Stimulated activated CD8-positive, alpha-beta memory T cell treated with anti-CD3 and anti-CD28 coated beads, Interleukin-4, amount 100 ng/mL, for 24 hours (primary cell): ENCODE results near the gene NRF1.
A peak's percentile ranks its signal among the peaks of the same experiment; 100 is the strongest.
"Not testable (repeated sequence)": the region's sequence is repeated elsewhere in the genome, so short reads cannot be mapped to it uniquely, and the experiment has no call there.

Source experiments
- DNase-seq: peaks from one replicate; pipeline ENCODE4 v3.0.0-alpha.2; 2020; ENCODE audit warnings: low read depth

Gene NRF1

DNA sequence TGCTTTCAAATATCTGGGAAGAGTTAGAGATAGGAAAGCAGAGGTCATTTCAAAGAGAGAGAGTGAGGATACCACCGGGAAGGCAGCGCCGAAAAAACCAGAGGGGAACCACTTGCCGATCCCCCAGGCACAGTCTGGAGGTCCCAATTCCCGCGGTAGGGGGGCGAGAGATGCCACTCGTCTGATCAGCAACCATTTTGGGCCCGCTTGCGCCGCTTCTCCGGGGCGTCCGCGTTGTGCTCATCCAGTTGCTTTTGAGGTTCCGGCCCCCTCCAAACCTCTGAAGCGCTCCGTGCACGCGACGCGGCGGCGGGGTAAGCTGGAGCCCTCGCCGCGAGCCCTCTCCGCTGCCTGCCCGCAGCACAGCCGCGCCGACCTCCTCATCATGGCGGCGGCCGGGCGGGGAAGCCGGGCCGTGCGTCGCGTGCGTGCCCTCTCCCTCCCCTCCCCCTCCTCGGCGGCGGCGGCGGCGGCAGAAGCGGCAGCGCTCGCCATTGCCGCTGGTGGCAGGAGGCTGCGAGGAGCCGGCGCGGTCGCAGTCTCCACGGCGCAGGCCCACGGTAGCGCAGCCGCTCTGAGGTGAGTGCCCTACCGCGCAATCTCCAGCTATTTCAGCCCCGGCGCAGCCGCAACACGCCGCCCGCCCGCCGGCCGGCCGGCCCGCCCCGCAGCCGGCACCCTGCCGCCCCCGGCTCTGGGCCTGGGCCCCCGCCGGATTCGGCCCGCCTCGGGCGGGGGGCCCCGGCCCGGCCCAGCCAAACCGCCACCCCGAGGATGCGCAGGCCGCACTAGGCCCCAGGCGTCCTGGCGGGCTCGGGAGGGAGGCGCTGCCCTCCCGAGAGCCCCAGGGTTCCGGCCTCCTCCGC lies at the start of gene NRF1:
Gene NRF1, plus strand, starts transcription at position 475 of the 866 bp plus-strand sequence. CDS start 45,632 bp downstream, outside the sequence.
- peak; percentile 91 for DNase-seq

DNA sequence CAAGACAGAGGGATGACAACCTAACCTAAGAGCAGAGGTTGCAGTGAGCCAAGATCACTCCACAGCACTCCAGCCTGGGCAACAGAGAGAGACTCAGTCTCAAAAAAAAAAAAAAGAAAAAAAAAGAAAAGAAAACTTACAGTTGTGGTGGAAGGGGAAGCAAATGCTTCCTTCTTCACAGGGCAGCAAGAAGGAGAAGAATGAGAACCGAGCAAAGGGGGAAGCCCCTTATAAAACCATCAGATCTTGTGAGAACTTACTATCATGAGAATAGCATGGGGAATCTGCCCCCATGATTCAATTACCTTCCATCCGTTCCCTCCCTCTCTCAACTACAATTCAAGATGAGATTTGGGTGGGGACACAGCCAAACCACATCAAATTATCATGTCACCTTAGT lies 45.2 kb upstream of the NRF1 start:
- not testable (repeated sequence) for DNase-seq

DNA sequence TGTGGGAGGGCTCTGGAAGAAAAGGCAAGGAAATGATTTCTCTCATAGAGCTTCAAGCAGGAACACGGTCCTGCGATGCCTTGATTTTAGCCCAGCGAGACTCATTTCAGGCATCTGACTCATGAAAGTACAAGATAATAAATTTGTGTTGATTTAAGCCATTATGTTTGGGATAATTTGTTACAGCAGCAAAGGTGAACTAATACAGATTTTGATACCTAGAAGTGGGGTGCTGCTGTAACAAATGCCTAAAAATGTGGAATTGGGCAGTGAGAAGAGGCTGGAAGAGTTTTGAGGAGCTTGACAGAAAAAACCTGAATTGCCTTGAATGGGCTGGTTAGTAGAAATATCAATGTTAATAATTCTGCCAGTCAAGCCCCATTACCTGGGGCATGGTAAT lies 44.1 kb upstream of the NRF1 start:
- DNase-seq = no peak

DNA sequence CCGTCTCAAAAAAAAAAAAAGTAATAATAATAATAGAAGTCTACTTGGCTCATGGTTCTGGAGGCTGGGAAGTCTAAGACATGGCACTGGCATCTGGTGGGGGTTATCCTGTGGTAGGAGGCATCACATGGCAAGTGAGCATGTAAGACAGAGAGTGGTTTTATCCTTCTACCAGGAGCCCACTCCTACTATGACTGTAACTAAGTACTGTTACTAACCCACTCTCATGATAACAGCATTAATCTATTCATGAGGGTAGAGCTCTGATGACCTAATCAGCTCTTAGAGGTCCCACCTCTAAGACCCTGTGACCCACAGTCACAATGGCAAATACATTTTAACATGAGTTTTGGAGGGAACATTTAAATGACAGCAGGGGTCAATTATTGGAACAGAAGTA lies 43.3 kb upstream of the NRF1 start:
- DNase-seq = no peak

DNA sequence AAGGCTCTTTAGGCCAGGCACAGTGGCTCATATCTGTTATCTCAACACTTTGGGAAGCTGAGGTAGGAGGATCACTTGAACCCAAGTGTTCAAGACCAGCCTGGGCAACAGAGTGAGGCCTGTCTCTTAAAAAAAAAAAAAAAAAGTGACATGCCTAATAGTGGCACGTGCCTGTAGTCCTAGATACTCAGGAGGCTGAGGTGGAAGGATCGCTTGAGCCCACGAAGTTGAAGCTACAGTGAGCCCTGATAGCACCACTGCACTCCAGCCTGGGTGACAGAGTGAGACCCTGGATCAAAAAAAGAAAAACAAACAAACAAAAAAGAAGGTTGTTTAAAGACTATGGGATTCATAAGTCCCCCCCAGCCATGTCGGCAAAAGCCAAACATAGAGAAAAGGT lies 42.2 kb upstream of the NRF1 start:
- no peak for DNase-seq

DNA sequence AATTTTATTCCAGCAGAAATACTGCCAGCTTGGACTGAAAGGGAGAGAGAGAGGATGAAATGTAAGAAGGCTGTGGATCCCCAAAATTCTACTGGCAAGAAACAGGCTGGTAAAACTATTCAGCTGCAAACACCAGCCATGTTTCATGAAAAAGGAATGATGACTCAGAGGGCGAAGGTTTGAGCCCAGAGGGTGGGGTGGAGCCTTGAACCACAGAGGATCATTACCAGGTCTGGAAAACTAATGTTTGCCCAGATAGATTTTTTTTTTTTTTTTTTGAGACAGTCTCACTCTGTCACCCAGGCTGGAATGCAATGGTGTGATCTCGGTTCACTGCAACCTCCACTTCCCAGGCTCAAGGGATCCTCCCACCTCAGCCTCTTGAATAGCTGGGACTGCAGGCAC lies 41.7 kb upstream of the NRF1 start:
- no peak for DNase-seq

DNA sequence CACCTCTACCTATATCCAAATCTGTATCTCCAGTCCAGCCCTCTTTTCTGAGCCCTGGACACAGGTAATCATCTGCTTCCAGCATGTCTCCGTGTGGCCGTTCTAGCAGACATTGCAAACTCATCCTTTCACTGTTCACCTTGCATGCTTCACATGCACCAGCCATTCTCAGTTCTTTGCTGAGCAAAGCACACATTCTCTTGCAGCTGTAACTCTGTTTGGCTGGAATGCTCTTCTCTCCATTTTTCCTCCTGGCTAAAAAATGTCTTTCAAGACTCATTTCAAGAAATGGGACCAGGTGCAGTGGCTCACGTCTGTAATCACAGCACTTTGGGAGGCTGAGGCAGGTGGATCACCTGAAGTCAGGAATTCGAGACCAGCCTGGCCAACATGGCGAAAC lies 40.3 kb upstream of the NRF1 start:
- no peak for DNase-seq

DNA sequence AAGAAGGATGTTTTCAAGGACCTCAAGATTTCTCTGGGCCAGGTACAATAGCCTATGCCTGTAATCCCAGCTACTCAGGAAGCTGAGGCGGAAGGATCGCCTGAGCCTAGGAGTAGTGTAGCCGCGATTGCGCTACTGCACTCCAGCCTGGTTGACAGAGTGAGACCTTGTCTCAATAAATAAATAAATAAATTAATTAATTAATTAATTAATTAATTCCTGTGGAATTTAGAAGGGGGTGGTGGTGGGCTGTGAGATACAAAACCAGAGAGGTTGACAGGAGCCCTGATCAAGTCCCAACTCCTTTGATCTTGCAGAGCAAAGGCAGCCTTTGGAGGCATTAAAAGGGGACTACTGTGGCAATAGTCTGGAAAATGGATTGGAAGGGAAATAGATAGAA lies 39.3 kb upstream of the NRF1 start:
- no peak for DNase-seq

DNA sequence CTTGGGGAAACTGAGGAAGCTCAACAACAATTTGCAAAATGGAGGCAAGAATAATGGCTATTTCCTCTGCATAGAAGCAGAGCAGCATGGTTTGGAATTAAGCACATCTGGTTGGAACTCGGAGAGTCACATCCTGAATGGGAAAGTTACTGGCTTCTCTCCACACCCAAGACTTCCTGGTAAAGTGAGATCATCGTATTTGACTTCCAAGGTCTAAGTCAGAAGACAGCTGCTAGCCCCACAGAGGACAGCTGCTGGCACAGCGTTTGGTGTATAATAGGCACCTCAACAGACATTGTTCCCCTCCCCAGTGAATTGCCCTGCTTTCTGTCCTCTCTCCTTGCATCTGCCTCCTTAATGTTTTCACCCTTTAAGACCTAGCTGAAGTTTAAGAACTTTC lies 37.0 kb upstream of the NRF1 start:
- DNase-seq = no peak

DNA sequence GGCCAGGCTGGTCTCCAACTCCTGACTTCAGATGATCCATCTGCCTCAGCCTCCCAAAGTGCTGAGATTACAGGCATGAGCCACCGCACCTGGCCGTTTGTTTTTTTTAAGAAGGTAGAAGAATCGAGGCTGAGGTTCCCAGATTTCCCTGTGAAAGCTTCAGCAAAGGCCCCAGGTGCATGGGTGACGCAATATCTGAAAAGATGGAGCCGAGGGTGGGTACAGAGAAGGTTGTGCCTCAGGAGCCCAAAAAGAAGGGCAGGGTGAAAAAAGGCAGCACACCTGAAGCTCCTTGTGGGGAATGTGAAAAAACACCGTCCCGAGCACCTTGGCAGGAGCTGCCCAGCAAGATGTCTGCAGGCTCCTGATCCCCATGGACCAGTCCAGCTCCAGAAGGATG lies 35.8 kb upstream of the NRF1 start:
- DNase-seq = no peak

DNA sequence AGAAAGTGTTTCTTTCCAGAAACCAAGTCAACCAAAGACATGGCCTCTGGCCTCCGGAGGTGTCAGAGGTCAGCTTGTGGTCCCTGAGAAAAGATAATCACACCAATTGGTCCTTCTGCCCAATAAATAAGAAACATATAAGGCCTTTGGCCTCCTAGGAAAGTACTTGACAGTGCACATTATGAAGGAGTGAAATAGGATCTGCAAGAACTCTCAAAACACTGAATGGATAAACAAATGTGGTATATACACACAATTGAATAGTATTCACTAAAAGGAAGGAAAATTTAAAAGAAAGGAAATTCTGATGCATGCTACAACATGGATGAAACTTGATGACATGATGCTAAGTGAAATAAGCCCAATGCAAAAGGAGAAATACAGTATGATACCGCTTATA lies 35.4 kb upstream of the NRF1 start:
- DNase-seq = no peak

DNA sequence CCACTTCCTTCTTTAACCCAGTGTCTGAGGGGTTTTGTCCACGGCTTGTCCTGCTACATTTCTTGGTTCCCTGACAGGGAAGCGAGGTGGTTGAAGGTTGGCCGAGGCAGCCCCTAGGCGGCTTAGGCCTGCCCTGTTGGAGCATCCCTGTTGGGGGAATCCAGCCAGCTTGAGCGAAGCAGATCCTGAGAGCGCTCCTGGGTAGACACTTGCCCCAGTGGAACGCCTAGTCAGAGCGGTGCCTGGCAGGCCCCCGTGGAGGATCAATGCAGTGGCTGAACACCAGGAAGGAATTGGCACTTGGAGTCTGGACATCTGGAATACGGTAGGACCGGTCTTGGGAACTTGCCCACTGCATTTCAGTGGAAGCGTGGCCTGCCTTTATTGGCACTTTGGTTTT lies 32.7 kb upstream of the NRF1 start:
- no peak for DNase-seq

DNA sequence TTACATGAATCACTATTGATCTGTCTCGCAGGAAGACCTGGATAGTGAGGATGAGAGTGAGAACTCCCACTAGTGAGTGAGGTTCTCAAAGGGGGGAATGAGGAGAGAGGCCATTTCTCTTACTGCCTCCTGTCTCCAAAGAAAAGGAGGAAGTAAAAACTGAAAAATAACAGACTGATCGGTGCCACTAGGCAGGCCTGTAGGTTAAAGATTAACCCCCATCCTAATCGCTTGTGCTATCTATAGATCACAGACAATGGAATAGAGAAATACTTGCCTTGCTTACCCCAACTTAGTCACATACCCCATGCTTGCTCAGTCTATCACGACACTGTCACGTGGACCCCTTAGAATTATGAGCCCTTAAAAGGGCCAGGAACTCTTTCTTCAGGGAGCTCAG lies 25.3 kb upstream of the NRF1 start:
- DNase-seq = not testable (repeated sequence)

DNA sequence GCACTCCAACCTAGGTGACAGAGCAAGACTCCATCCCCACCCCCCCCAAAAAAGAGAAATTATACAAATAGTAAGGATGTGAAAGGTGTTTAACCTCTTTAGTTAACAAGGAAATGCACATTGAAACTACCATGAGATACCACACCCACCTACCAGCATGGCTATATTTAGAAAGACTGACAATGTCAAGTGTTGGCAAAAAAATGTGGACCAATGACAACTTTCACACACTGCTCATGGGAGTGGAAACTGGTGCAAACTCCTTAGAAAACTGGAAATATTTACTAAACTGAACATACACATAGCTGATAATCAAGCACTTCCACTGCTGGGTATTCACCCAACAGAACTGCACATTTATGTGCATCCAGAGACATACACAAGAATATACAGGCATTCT lies 23.3 kb upstream of the NRF1 start:
- no peak for DNase-seq

DNA sequence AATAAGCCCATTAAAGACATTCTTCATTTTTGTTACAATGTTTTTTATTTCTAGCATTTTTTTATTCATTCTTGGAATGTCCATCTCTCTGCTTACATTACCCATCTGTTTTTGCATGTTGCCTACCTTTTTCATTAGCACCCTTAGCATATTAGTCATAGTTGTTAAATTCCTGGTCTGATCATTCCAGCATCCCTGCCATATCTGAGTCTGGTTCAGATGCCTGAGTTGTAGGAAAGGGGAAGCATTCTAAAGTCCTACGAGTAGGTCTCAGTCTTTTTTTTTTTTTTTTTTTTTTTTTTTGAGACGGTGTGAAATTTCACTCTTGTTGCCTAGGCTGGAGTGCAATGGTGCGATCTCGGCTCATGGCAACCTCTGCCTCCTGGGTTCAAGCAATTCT lies 19.7 kb upstream of the NRF1 start:
- no peak for DNase-seq

DNA sequence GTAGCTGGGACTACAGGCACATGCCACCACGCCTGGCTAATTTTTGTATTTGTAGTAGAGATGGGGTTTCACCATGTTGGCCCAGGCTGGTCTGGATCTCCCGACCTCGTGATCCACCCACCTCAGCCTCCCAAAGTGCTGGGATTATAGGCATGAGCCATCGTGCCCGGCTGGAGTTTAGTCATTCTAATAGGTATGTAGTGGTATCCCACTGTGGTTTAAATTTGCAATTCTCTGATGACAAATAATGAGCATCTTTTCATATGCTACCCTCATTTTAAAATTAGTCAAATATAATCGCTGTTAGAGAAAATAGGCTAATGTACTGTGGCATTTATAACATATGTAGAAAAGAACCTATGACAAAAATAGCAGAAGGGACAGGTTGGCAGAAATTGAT lies 15.1 kb upstream of the NRF1 start:
- not testable (repeated sequence) for DNase-seq

DNA sequence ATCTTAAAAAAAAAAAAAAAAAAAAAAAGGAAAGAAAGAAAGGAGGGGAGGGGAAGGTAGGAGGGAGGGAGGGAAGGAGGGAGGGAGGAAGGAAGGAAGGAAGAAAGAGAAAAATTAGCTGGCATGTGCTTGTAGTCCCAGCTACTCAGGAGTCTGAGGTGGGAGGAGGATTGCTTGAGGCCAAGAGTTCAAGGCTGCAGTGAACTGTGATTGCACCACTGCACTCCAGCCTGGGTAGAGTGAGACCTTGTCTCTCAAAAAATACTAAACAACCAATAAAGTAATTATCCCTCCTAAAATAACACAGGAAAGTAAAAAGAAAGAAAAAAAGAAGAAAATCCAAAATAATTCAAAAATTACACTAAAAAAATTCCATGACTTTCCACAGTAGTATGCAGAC lies 13.8 kb upstream of the NRF1 start:
- DNase-seq = no peak

DNA sequence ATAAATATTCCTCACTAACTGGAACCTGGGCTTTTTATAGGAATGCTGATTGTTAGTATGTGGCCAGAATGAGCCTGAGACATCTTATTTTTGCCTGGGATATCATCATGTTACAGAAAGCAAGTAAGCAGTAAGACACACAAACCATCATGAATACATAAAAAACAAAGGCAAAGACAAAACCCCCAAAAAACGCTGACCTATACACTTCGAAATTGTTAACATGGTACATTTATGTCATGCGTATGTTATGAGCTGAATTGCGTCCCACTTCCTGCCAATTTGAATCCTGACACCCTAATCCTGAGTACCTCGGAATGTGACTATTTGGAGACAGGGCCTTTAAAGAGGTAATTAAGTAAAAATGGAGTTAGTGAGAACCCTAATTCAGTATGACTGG lies 12.3 kb upstream of the NRF1 start:
- DNase-seq = no peak

DNA sequence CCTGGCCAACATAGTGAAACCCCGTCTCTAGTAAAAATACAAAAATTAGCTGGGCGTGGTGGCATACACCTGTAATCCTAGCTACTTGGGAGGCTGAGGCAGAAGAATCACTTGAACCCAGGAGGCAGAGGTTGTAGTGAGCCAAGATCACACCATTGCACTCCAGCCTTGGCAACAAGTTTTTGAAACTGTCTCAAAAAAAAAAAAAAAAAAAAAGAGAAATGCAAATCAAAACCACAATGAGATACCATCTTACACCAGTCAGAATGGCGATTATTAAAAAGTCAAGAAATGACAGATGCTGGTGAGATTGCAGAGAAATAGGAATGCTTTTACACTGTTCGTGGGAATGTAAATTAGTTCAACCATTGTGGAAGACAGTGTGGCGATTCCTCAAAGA lies 7.9 kb upstream of the NRF1 start:
- not testable (repeated sequence) for DNase-seq

DNA sequence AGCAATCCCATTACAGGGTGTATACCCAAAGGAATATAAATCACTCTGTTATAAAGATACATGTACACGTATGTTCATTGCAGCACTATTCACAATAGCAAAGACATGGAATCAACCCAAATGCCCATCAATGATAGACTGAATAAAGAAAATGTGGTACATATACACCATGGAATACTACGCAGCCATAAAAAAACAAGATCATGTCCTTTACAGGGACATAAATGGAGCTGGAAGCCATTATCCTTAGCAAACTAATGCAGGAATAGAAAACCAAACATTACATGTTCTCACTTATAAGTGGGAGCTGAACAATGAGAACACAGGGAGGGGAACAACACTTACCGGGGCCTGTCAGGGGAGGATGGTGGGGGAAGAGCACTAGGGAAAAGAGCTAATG lies 7.5 kb upstream of the NRF1 start:
- DNase-seq = not testable (repeated sequence)

DNA sequence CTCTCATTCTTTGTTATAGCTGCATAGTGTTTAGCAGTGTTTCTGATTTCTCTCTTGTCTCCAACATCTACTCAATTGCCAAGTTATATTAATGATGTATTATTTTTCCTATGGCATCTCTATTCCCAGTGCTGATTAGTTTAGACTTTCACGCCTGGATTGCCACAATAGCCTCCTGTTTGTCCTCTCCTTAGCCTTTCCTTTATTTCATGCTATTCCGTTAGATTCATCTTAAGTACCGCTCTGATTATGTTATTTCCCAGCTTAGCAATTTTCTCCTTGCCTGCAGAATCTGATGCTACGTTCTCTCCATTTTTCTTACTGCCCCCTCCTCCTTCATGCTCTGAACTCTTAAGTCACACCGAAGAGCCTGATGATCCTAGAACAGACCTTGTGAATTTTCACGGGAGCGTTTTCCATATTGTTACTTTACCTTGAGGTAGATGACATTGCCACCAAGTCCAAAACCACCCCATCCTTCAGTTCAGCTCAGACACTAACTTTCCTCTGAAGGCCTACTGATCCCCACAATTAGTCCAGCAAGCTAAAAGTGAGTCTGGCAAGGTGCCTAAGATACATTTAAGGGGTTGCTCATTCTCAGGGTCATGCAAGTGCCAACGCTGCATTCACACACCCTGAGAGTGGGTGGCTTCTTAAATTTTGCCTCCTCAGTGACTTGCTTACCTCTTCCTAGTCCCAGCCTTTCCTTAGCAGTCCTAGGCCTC lies 6.6 kb upstream of the NRF1 start:
- no peak for DNase-seq

DNA sequence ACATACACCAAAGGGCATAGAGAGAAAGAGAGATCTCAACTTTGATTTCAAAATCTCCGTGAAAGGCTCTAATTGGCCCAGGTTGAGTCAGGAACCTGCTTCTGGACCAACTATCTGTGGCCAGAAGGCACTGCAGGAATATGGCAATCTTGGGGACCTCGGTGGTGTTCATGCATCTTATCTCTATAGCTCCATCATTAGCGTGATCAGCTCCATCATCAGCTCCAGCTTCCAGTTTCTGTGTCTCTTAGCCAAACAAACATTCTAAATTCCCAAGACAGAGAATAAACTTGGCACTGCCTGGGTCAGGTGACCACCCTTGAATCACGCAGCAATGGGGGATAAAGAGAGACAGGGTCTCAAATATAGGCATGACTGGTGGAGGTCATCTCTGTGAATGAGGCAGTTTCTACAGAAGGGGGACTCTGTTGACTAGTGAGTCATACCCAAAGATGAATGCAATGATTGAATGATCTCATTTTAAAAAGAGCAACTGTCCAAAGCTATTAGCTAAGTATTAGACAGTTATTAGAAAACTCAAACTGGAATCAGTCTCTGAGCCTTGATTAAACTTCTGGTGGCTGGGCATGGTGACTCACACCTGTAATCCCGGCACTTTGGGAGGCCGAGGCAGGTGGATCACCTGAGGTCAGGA lies 5.4 kb upstream of the NRF1 start:
- DNase-seq = no peak

DNA sequence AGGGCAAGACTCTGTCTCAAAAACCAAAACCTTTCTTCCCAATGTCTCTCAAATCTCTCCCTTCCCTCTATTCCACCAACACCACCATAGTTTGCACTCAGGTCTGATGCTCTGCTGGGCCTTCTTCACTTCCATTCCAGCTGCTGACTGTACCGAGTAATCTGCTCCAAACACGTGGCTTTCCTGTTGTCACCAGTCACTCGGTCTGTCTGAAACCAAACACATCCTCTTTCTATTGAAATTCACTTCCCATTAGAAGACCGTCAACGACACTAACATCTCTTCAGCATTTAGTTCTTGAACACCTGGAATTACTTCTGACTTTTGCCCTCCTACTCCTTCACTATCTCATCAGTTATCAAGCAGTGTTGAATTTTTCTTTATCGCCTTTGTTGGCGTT lies 4.7 kb upstream of the NRF1 start:
- no peak for DNase-seq
